ENCODE results near the gene ARSJ. TPM values are rescaled to one million over a fixed set of nuclear protein-coding genes. Genes with fewer than 3 reads are reported as not detected.

ARSJ gene
- total and polyA plus RNA-seq, 2 of the 8 experiments (the other 6 are each of a cell fraction or from before 2014, with no cell fraction given): 1.4 to 6.3 TPM

GRCh38 chr4:113880240-113881028, 99.0 kb downstream of the ARSJ start (continued):
- TF ChIP-seq SIRT6 (IDR thresholded peaks at IDR 0.05; ENCODE audit: low read length): no peak
- no peak for TF ChIP-seq RFX5 (IDR thresholded peaks at IDR 0.05; ENCODE audit: borderline replicate concordance, low read depth, low read length)
- TF ChIP-seq RXRA (IDR thresholded peaks at IDR 0.05; ENCODE audit: insufficient read depth, low read depth, low read length): no peak
- TF ChIP-seq CREB1 (IDR thresholded peaks at IDR 0.05): no peak
- no peak for TF ChIP-seq CBX8 (IDR thresholded peaks at IDR 0.05; ENCODE audit: borderline replicate concordance, low read depth, low read length)
- no peak for TF ChIP-seq EP300 (IDR thresholded peaks at IDR 0.05; ENCODE audit: borderline replicate concordance in 1 of 2, low read depth in 2 of 2, low read length in 2 of 2)

Measured in H1 (cell line).